H1 (cell line): ENCODE measurements around the gene LDLRAD3.

ENCODE experiments used
- CBX5 ChIP-seq: fragments of 300-800, 300-1000 bp; sonication (generic); IDR thresholded peaks from 2 replicates; pipeline ENCODE4 v1.7.1; 2016; ENCODE audit warnings: antibody characterized with exemption, low read length, low read depth
- GABPA ChIP-seq: IDR thresholded peaks from 2 replicates; pipeline ENCODE4 v1.6.1; 2011; ENCODE audit warnings: mild to moderate bottlenecking, low read length, moderate library complexity, borderline replicate concordance; ENCODE audit not compliant: insufficient read depth
- POLR2A ChIP-seq, 2 experiments: IDR thresholded peaks; 1 replicate in 1 of 2; 2 replicates in 1 of 2; pipeline ENCODE4 v1.6.1; 2011; ENCODE audit warnings: low read depth in 2 of 2, low read length in 2 of 2, mild to moderate bottlenecking in 2 of 2; ENCODE audit errors: control extremely low read depth in 1 of 2
- TAF1 ChIP-seq: IDR thresholded peaks from 2 replicates; pipeline ENCODE4 v1.6.1; 2011; ENCODE audit warnings: mild to moderate bottlenecking, low read depth, low read length
- TF ChIP-seq, protein P1 (sequence below), 3 experiments: IDR thresholded peaks; 1 replicate in 2 of 3; 2 replicates in 1 of 3; pipeline versions ENCODE4 v1.5.1 to v1.6.1; 2011; ENCODE audit warnings: low read length in 3 of 3, mild to moderate bottlenecking in 3 of 3, inconsistent platforms in 2 of 3, low read depth in 1 of 3, moderate library complexity in 1 of 3; ENCODE audit not compliant: insufficient read depth in 1 of 3; ENCODE audit errors: control extremely low read depth in 1 of 3
- TF ChIP-seq, protein P2 (sequence below): IDR thresholded peaks from 2 replicates; pipeline ENCODE4 v1.6.1; 2012; ENCODE audit warnings: inconsistent platforms

DNA sequence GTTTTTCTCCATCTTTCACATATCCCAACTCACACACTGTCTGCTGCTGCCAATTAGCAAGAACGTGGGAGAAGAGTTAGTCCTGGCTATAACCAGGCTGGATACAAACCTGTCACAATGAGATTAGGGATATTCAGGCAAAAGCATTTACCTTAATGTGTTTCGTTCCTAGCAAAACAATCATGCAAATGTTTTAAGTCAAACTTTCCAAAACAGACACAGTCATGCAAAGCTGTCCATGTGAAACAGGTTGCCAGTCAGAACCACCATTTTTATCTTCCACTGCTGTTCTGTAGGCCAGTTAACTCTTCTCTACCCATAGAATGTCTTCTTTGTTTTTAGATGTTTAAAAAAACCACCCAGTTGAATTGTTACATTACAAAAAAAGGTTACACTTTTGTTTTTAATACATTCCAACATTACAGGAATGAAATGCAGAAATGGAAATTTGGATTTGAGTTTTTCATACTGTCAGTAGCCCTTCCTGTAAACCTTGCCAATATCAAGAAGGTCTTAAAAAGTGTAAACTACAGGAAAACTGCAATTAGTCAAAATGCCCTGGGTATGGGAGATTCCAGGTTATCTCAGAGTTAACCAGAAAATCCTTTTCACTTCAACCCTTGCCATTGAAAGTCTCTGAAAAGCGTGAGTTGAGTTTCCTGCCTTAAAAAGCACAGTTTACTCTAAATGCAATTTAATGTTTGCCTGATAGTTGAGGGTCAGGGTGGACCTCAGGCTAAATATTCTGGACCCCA is 34.2 kb upstream of the LDLRAD3 start:
- no peak for TF ChIP-seq TAF1
- no peak for TF ChIP-seq POLR2A (IDR thresholded peaks at IDR 0.05; ENCODE audit: control extremely low read depth in 1 of 2, low read depth in 2 of 2, low read length in 2 of 2)
- no peak for TF ChIP-seq GABPA
- TF ChIP-seq, protein P1, sequence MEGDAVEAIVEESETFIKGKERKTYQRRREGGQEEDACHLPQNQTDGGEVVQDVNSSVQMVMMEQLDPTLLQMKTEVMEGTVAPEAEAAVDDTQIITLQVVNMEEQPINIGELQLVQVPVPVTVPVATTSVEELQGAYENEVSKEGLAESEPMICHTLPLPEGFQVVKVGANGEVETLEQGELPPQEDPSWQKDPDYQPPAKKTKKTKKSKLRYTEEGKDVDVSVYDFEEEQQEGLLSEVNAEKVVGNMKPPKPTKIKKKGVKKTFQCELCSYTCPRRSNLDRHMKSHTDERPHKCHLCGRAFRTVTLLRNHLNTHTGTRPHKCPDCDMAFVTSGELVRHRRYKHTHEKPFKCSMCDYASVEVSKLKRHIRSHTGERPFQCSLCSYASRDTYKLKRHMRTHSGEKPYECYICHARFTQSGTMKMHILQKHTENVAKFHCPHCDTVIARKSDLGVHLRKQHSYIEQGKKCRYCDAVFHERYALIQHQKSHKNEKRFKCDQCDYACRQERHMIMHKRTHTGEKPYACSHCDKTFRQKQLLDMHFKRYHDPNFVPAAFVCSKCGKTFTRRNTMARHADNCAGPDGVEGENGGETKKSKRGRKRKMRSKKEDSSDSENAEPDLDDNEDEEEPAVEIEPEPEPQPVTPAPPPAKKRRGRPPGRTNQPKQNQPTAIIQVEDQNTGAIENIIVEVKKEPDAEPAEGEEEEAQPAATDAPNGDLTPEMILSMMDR (IDR thresholded peaks at IDR 0.05; ENCODE audit: control extremely low read depth in 1 of 3, insufficient read depth in 1 of 3, low read depth in 1 of 3, low read length in 3 of 3), result no peak
- no peak for TF ChIP-seq CBX5
- TF ChIP-seq, protein P2, sequence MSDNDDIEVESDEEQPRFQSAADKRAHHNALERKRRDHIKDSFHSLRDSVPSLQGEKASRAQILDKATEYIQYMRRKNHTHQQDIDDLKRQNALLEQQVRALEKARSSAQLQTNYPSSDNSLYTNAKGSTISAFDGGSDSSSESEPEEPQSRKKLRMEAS, result no peak
